Anterior cingulate cortex (tissue), 58 donors: Measurements from ENCODE around the gene ATF3.
A peak's percentile ranks its signal among the peaks of the same experiment; 100 is the strongest.

ENCODE experiments used
- DNase-seq, 58 donors: peaks; one replicate each; lab custom pipeline; 2025; lab: John Stamatoyannopoulos, UW

Gene ATF3, protein sequence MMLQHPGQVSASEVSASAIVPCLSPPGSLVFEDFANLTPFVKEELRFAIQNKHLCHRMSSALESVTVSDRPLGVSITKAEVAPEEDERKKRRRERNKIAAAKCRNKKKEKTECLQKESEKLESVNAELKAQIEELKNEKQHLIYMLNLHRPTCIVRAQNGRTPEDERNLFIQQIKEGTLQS

DNA sequence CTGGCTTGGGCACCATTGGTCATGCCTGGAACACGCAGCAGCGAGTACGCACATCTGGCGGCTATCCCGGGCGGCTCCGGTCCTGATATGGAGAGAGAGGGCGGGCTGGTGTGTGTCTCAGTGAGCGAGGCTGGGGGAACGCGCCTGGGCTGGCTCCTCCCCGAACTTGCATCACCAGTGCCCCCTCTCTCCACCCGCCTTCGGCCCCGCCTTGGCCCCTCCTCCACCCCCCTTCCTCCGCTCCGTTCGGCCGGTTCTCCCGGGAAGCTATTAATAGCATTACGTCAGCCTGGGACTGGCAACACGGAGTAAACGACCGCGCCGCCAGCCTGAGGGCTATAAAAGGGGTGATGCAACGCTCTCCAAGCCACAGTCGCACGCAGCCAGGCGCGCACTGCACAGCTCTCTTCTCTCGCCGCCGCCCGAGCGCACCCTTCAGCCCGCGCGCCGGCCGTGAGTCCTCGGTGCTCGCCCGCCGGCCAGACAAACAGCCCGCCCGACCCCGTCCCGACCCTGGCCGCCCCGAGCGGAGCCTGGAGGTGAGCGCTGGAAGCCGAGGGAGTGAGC, at the start of gene ATF3:
ATF3 (plus strand) TSS at position 370 of the 567 bp plus-strand sequence. CDS start 6,261 bp downstream, outside the sequence.
- peak; percentile 75 to 100 (median 97) for DNase-seq

DNA sequence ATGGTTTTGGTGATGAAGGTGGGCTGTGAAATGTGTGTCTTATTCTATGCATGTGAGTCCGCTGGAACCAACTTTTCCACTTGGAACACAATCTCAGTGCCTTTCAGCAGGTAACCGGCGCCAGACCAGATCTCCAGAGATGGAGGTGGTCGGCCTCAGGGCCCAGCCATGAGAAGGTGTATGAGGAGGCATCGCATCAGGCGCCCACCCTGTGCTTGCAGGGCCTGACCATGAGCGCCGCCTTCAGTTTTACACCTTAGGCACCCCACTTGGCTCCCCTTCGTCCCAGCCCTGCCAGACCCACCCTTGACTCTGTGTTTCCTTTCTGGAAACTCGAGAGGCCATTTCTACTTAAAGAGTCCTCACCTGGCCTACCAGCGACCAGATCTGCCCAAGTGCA, 48.6 kb upstream of the ATF3 start:
- DNase-seq: no peak

DNA sequence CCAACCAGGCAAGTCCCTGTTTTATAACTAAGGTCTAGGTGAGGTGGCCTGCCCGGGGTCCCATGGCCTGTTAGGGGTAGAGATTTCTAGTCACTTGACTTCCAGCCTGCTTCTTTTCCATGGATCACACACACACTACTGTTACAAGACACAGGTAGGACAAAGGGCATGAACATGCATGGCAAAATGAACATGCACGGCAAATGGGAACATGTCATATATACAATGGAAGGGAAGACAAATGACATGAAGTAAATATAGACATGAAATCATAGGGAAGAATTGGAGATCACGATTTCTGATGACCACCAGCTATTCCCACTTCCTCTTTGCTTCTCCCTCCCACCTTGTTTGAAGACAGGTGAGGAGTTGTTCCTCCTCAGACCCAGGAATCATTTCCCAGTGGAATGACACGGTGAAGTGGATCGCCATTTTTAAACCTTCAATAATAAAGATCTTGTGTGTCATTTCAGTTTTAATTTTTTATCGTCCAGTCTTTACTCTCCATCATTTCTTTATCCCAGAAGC, 47.6 kb upstream of the ATF3 start:
- no peak for DNase-seq

DNA sequence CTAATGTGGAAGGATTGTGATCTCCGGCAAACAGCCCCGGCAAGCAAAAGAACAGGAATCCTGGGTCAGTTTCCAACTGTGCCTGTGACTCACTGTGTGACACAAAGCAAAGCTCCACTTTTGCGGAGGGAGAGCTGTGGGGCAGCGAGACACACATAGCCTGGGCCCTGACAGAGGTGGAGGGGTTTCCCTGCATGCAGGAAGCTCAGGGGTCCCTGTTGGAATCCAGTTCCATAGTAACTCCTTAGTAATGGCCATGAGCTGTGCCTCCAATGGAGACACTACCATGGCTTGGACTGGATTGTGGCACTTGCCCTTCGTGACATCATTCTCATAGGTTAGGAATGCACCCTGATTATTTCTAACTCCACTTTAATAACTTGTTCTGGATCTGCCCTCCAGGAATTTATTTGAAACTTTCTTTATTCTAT, 47.0 kb upstream of the ATF3 start:
- DNase-seq: peak in 3 of 58 donors; percentile 21 to 36 (median 28)

DNA sequence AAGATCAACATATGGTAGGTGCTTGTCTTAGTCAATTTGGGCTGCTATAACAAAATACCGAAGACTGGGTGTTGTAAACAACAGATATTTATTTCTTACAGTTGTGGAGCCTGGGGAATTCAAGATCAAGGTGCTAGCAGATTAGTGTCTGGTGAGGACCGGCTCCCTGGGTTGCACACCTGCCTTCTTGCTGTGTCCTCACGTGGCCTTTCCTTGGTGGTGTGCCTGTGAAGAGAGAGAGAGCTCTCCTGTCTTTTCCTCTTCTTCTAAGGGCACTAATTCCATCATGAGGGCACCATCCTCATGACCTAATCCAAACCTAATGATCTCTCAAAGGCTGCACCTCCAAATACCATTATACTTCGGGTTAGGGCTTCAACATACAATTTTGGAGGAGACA, 45.8 kb upstream of the ATF3 start:
- DNase-seq: no peak

DNA sequence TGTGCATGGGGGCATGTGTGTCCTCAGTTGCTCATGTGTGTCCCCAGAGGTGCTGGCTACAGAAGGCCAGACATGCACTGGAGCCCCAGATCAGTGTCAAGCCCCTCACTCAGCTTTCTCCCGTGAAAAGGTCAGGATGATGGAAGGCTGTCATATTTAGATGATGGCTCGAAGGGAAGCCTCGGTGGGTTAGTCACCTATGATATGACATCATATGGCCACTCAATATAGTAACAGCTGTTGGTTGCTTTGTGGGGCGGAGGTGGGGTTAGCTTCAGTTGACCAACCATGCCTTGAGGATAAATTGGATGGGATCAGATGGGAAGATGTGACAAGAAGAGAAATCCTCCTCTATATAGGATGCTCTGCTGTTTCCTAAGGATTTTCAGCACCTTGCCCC, 43.5 kb upstream of the ATF3 start:
- no peak for DNase-seq

DNA sequence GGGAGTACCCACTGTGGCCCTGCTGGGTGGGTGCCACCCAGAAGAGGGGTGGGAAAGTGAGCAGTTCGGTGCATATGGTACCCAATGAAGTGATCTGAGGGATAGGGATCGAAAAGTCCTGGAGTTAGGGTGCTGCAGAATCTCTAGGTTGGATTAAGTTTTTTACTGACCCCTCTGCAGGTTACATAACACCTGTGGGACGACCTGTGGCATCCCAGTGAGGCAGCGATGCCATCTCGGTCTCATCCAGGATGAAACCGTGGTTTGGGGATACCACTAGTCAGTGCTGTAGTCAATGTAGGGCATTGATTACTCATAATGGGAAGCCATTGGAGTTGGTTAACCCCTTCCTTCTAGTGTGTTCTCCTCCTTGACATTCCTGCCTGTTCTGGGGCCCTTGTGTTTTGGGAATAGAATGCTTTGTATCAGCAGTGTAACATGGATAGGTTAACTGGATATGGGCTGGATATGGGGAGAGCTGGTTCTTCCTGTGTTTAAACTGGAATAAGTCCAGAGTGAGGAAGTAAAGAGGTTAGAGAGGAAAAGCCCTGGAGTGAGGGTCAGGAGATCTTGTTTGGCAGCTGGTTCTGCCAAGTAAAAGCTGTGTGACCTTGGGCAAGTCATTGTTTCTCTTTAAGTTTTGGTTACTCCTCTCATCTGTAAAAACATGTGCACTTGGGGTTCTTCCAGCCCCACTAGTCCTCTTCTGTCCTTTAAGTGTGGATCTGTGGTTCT, 42.8 kb upstream of the ATF3 start:
- no peak for DNase-seq

DNA sequence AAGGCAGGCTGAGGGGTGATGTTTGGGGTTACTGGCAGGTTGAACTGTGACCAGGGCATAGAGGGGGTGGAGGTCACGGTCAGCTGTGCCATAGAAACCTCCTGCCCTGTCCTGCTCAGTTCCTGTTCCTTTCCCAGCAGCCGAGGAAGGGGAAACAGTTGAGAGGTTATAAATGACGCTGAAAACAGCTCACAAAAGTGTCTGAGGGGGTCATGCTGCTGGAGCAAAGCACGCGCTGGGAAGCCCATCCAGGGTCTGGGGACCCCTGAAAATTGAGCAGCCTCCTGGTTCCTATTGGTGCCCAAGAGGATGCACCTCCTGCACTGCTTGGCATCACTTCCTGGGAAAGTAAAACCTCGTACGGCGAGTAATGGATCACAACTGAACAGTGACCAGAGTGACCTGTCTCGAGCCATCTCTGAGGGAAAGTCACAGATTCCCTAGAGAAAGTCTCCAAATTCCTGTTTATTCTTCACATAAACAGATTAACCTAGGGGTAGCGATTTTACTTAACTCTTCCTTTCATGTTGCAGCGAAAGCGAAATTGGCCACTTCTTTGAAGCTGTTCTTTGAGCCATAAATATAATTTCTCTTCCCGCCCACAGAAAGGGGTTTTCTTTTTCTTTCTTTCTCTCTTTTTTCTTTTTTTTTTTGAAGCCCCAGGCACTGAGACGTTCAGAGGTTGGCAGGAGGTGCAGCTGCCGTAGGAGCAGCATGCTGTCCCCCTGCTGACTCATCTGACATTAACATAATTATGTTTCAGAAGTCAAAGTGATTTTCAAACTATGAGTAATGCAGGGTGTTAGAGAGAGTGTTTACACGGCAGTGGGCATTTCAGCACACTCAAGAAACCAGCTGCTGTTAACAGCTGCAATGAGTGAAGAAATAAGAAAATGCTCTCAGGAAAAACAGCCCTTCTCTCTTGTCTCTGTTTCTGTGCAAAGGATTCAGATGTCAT, 41.8 kb upstream of the ATF3 start:
- DNase-seq: peak in 8 of 58 donors; percentile 5 to 32 (median 20)

DNA sequence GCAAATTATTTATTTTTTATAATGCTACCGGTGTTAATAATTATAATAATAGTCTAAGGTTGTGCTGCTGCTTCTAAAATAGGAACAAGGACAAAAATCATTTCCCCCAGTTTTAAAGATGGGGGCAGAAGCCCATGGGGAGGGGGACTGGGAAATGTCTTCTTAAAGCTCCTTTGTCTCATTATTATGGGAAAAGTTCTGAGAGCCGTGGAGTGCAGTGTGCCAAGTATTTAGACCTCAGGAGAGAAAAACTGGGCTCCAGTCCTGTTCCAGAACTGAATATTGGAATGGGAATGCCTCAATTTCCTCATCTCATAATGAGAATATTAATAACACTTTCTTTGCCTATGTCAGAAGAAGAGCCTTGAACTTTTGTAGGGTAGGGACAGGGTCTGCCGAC, 40.9 kb upstream of the ATF3 start:
- DNase-seq: no peak

DNA sequence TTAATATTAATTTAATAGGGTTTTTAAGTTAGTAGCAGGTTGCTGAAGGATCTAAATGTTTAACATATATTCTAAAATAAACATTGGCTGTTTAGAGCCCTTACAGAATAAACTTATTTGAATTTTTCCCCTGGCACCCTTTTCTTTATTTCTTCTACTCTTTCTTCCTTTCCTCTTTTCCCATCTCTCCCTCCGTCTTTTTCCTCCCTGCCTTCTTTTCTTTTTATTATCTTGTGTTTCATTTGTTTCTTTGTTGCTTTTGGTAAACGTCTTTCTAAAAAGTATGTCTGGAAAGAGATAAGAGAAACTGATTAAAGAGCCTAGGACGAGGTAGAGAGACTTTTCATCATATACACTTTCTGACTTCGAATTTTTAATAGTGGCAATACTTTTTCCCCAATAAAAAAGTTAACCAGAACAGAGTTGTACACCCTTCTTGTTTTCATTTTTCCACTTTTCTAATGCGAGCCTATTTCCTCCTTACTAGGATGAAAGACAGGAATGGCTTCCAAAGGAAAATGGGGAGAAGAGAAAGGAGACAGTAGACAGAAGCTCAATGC, 39.5 kb upstream of the ATF3 start:
- no peak for DNase-seq

DNA sequence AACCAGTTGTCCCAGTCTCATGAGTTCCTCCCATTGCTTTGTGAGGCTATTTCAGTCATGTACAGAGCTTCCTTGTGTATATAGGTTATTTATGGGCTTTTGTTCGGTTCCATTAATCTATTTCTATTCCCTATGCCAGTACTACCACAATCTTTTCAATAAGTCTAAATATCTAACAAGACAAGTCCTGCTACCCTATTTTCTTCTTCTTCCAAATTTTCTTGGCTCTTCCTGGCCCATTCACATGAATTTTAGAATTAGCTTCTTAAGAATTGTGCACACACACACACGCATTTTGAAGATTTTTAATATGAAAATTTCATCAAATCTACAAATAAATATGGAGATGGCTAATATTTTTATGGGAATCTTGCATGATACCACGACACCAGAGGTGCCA, 33.8 kb upstream of the ATF3 start:
- no peak for DNase-seq

DNA sequence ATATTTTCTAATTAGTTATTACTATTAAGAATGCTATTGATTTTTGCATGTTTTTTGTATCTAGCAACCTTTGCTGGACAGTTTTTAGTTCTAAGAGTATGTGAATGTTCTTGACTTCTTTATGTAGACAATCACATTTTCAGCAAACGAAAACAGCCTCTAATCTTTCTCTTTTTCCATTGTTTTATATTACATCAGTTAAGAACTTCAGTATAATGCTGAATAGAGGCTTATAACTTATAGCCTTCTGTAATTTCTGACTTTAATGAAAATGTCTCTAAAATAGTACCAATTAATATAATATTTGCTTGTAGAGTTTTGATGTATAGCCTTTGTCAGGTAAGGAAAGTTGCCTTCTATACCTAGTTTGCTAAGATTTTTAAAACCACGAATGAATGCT, 33.2 kb upstream of the ATF3 start:
- no peak for DNase-seq

DNA sequence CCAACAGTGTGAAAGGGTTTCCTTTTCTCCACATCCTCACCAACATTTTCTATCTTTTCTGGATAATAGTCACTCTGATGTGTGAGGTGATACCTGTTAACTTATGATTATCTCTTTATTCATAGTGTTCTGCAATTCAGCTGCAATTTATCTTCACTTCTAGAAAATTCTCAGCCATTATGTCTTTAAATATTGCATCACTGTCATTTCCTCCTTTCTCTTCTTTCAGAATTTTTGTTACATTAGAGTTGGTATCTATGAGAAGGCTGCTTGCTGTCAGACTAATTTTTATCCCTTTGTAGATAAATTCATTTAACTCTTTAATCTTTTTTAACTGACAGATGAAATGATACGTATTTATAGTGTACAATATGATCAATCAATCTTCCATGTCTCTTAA, 30.5 kb upstream of the ATF3 start:
- no peak for DNase-seq

DNA sequence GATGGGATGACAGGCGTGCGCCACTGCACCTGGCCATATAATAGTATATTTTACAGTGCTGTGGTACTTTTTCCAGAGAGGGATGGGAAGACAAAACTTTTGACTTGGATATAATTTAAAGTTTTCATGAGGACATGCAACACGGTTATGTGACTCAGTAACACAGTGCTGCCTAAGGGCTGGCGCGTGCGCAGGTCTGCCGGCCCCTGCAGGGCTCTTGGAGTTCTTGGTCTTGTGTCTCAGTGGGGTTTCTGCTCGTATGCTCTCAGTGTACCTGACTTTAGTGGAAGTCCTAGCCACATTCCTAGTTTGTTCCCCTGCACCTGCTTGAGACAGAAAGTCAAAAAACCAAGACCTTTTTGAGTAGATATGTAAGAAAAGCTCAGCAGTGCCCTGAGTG, 27.5 kb upstream of the ATF3 start:
- no peak for DNase-seq

DNA sequence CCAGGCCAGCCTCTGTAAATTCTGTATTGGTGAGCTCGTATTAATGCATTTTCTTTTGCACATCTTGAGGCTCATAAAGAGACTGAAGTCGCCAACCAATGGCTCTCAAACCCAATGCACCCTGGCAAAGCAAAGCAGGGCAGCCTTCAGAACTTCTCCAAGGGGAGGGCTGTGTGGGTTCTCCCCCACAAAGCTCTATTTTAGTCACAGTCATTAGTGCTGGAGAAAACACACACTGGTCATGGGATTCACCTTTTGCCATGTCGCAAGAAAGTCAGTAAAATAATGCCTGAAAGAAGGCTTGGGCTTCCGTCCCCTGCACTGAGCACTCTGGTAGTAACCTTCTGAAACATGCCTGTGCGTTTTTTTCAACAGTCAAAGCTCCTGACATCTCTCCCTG, 26.3 kb upstream of the ATF3 start:
- no peak for DNase-seq

DNA sequence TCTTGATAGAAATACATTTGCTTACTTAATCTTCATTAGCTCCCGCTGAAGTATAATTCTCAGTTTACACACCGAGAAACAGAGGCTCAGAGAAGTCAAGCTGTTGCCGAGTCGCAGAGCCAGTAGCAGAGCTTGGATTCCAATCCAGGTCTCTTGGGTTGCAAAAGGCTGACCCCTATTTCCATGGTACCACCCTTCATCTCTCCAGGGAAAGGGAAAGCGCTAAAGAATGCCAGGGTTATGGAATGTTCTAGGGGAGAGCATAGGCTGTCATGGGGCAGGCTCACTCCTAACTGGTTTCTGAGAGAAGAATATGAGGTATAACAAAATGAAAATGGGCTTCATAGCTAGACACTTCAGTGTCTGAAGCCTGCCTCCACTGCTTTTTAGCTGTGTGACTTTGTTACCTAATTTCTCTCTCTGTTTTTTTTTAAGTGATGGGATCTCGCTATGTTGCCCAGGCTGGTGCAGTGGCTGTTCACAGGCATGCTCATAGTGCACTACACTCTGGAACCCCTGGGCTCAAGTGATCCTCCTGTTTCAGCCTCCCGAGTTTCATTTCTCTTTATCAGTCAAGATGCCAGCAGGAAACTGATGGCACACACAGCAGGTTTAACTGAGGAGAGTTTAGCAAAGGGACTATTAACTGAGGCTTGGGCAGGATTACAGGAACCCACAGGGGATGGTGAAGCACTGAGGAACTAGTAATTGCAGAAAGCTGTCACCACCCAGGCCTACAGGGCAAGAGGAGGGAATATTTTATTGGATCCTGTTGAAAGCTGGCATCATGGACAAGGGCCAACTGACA, 25.5 kb upstream of the ATF3 start:
- DNase-seq: no peak

DNA sequence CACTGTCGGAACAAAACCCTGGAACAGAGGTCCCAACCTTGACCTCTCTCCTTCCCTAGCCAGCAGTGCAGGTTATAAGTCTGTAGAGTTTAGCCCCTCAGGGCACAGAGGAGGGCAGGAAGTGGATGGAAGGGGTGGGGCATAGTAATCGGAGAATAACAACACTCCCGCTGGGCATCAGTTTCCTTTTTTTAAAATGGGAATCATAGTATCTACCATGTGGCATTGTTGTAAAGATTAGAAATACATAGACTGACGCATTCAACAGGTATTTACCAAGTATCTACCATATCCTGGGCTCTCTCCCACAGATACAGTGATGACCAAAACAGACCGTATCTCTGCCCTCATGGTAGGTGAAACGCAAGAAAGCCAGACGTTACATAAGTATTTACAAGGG, 24.9 kb upstream of the ATF3 start:
- no peak for DNase-seq

DNA sequence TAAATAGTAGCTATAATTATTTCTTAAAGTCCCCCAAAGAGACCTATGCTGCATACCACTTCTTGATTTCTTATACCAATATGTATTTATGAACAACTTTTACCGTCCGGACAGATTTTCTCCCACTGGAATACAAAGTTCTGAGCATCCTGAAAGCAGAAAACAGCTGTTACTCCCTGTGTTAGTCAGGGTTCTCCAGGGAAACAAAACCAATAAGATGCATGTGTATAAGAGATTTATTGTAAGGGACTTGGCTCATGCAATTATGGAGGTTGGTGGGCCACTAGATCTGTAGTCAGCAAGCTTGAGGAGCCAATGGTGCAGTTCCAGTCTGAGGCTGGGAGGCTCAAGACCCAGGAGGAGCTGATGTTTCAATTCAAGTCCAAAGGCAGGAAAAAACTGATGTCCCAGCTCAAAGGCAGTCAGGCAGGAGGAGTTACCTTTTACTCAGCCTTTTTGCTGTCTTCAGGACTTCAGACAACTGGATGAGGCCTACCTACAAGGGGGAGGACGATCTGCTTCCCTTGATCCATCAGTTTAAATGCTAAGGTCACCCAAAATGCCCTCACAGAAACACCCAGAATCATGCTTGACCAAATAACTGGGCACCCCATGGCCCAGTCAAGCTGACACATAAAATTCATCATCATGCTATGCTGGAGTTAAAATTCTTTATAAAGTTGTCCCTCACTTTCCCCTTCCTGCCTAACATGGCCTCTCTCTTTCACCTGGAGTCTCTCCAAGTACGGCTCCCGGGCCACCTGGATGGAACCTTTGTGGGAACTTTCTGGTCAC, 24.3 kb upstream of the ATF3 start:
- no peak for DNase-seq

DNA sequence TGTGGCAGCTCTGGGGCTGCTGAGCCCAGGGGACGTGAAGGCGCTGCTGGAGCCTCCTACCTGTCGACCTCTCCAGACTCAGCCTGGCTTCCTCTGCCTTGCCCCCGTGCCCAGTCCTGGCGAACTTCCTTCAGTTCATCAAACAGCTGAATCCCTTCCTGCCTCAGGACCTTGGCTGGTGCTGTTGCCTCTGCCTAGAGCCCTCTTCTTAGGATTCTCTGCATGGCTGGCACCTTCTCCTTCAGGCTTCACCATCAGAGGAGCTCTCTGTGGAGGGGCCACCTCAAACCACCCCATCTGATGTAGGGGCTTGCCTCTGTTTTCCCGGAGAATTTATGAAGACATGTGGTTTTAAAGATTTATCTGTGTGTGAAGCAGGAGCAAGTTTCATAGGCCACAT, 23.4 kb upstream of the ATF3 start:
- no peak for DNase-seq
